Caco-2 (cell line): Measurements from ENCODE around the gene CFAP97. TPM values are rescaled to one million over a fixed set of nuclear protein-coding genes. Genes with fewer than 3 reads are reported as not detected.
A peak's percentile ranks its signal among the peaks of the same experiment; 100 is the strongest.

ENCODE experiments used
- BruUV-seq: library from RNA; stranded (reverse); fragments of 400-500 nt; replicated peaks from 2 replicates; lab custom pipeline; 2021; lab: Mats Ljungman, UMichigan
- CTCF ChIA-PET: fragments of 300-600 bp; sonication (Branson Sonifier 250); formaldehyde crosslinking; loops from one replicate; lab custom pipeline; 2022; ENCODE audit warnings: antibody characterized with exemption; lab: Charles Lee
- POLR2A ChIA-PET: fragments of 300-600 bp; sonication (Branson Sonifier 250); formaldehyde crosslinking; loops from one replicate; lab custom pipeline; 2022; ENCODE audit warnings: antibody characterized with exemption; lab: Charles Lee
- DNase-seq, 2 experiments: peaks; one replicate each; pipeline versions ENCODE4 v3.0.0 to v3.0.0-alpha.2; 2020 to 2022
- H3K27me3 ChIP-seq: replicated peaks from 2 replicates; pipeline ENCODE4 v1.6.0; 2011; ENCODE audit warnings: low read length; ENCODE audit not compliant: control insufficient read depth, insufficient read depth
- H3K36me3 ChIP-seq: 2 replicates; pipeline ENCODE4 v1.5.1; 2011; ENCODE audit warnings: low read length; ENCODE audit not compliant: control insufficient read depth, insufficient read depth
- H3K4me1 ChIP-seq: fragments of 250-450 bp; sonication (Bioruptor Pico); 2 replicates; pipeline ENCODE4 v1.5.1; 2020; ENCODE audit warnings: mild to moderate bottlenecking
- H3K4me3 ChIP-seq: 2 replicates; pipeline ENCODE4 v1.5.1; 2011; ENCODE audit warnings: low read depth, mild to moderate bottlenecking, control low read depth, low read length
- H3K9me3 ChIP-seq: fragments of 250-450 bp; sonication (Bioruptor Pico); 2 replicates; pipeline ENCODE4 v1.5.1; 2020; ENCODE audit warnings: mild to moderate bottlenecking, moderate library complexity
- H3K27ac Mint-ChIP-seq: one replicate; pipeline ENCODE4 v1.8.0; 2022; ENCODE audit warnings: mixed read lengths; ENCODE audit not compliant: unreplicated experiment
- H3K27me3 Mint-ChIP-seq: one replicate; pipeline ENCODE4 v1.8.0; 2022; ENCODE audit warnings: mixed read lengths; ENCODE audit not compliant: insufficient read depth, unreplicated experiment
- H3K36me3 Mint-ChIP-seq: one replicate; pipeline ENCODE4 v1.8.0; 2022; ENCODE audit warnings: mild to moderate bottlenecking, mixed read lengths; ENCODE audit not compliant: insufficient read depth, unreplicated experiment
- H3K4me1 Mint-ChIP-seq: one replicate; pipeline ENCODE4 v1.8.0; 2022; ENCODE audit warnings: low read depth, mixed read lengths; ENCODE audit not compliant: unreplicated experiment
- H3K4me3 Mint-ChIP-seq: one replicate; pipeline ENCODE4 v1.8.0; 2022; ENCODE audit warnings: mild to moderate bottlenecking, moderate library complexity, mixed read lengths; ENCODE audit not compliant: unreplicated experiment
- H3K9me3 Mint-ChIP-seq: one replicate; pipeline ENCODE4 v1.8.0; 2022; ENCODE audit warnings: mixed read lengths; ENCODE audit not compliant: unreplicated experiment
- CTCF ChIP-seq, 2 experiments: fragments of 200-600 bp in 1 of 2; IDR thresholded peaks; 1 replicate in 1 of 2; 2 replicates in 1 of 2; pipeline versions ENCODE4 v1.5.1 to v1.8.0; 2011 to 2022; ENCODE audit warnings: antibody characterized with exemption in 1 of 2, control low read depth in 1 of 2, inconsistent platforms in 1 of 2, low read depth in 1 of 2, low read length in 1 of 2, mild to moderate bottlenecking in 1 of 2, moderate library complexity in 1 of 2; ENCODE audit not compliant: insufficient read depth in 1 of 2, severe bottlenecking in 1 of 2, unreplicated experiment in 1 of 2
- intact Hi-C: fragments of 100-400 bp; cut with micrococcal nuclease; formaldehyde crosslinking; loops from one replicate; pipeline ENCODE4 v1.10.0; 2022; ENCODE audit not compliant: unreplicated experiment
- total RNA-seq: library from RNA; stranded (reverse); gene quantifications from 2 replicates; pipeline ENCODE4 v1.2.3, GENCODE V29; 2022

The CFAP97 gene
- total RNA-seq, 1 experiment from 2014 or later: 20.3 TPM

GRCh38 chr4:185229021-185229818, 25.4 kb upstream of the CFAP97 start:
- no peak overlapping the region for H3K27ac Mint-ChIP-seq
- BruUV-seq: no TSS peak
- Histone ChIP-seq H3K9me3 (no peaks in the 10 kb centered on the region), H3K4me1 (no peaks in the 10 kb centered on the region), H3K4me3 (no peak overlapping the region), H3K27me3 (no peaks in the 10 kb centered on the region), H3K36me3 (no peaks in the 10 kb centered on the region)
- H3K27me3 Mint-ChIP-seq: no peaks in the 10 kb centered on the region
- no peaks in the 10 kb centered on the region for H3K36me3 Mint-ChIP-seq
- intact Hi-C loops: loop anchor here (5.0 kb wide), 1 partner anchor 38 kb away; no protein-coding TSS in a partner anchor
- no peaks in the 10 kb centered on the region for H3K9me3 Mint-ChIP-seq
- TF ChIP-seq CTCF (IDR thresholded peaks at IDR 0.05; ENCODE audit: insufficient read depth in 1 of 2, low read depth in 1 of 2, low read length in 1 of 2, severe bottlenecking in 1 of 2, unreplicated experiment in 1 of 2): no peak
- no peak overlapping the region for H3K4me3 Mint-ChIP-seq
- peaks cover 6% of the 10 kb centered on the region for H3K4me1 Mint-ChIP-seq
- CTCF ChIA-PET: no interaction called here
- no peak for DNase-seq
- POLR2A ChIA-PET: no interaction called here

GRCh38 chr4:185227713-185228278, 24.0 kb upstream of the CFAP97 start:
- no peaks in the 10 kb centered on the region for H3K27me3 Mint-ChIP-seq
- no peak overlapping the region for H3K4me3 ChIP-seq
- intact Hi-C loops: loop anchor here (1.0 to 5.0 kb wide), 2 partner anchors 40 to 78 kb away; no protein-coding TSS in a partner anchor
- H3K36me3 Mint-ChIP-seq: no peaks in the 10 kb centered on the region
- DNase-seq: no peak
- H3K27me3 ChIP-seq: no peaks in the 10 kb centered on the region
- no peaks in the 10 kb centered on the region for H3K9me3 ChIP-seq
- POLR2A ChIA-PET: interaction anchor here (0.7 kb wide), 1 partner anchor 19 kb away, joined by 3 read pairs; the partner anchor contains the start of gene SNX25
- peaks cover 6% of the 10 kb centered on the region for H3K4me1 Mint-ChIP-seq
- BruUV-seq: no TSS peak
- H3K4me1 ChIP-seq: no peaks in the 10 kb centered on the region
- H3K9me3 Mint-ChIP-seq: no peaks in the 10 kb centered on the region
- TF ChIP-seq CTCF (IDR thresholded peaks at IDR 0.05; ENCODE audit: insufficient read depth in 1 of 2, low read depth in 1 of 2, low read length in 1 of 2, severe bottlenecking in 1 of 2, unreplicated experiment in 1 of 2): no peak
- H3K27ac Mint-ChIP-seq: no peak overlapping the region
- H3K36me3 ChIP-seq: no peaks in the 10 kb centered on the region
- H3K4me3 Mint-ChIP-seq: no peak overlapping the region
- CTCF ChIA-PET: interaction anchor here (0.9 to 1.5 kb wide), 5 partner anchors 11 to 168 kb away, joined by 3 to 6 read pairs (median 5); partner anchors contain the start of genes ANKRD37 and LRP2BP

- peak in 1 of 2 experiments; percentile 39 for DNase-seq
- Histone ChIP-seq H3K27me3 (no peaks in the 10 kb centered on the region), H3K36me3 (no peaks in the 10 kb centered on the region), H3K4me1 (no peaks in the 10 kb centered on the region), H3K4me3 (no peak overlapping the region), H3K9me3 (no peaks in the 10 kb centered on the region)
- H3K9me3 Mint-ChIP-seq: no peaks in the 10 kb centered on the region
- ChIA-PET CTCF (interaction anchor here (0.9 to 1.5 kb wide), 5 partner anchors 10 to 169 kb away, joined by 3 to 6 read pairs (median 5); partner anchors contain the start of genes ANKRD37 and LRP2BP), POLR2A (interaction anchor here (0.7 kb wide), 1 partner anchor 18 kb away, joined by 3 read pairs; the partner anchor contains the start of gene SNX25)
- H3K4me1 Mint-ChIP-seq: peaks cover 2% of the 10 kb centered on the region
- H3K4me3 Mint-ChIP-seq: no peak overlapping the region
- H3K27ac Mint-ChIP-seq: no peak overlapping the region
- no peaks in the 10 kb centered on the region for H3K36me3 Mint-ChIP-seq
- H3K27me3 Mint-ChIP-seq: no peaks in the 10 kb centered on the region
- no TSS peak for BruUV-seq
- peak in 1 of 2 experiments; percentile 46 for TF ChIP-seq CTCF (IDR thresholded peaks at IDR 0.05; ENCODE audit: insufficient read depth in 1 of 2, low read depth in 1 of 2, low read length in 1 of 2, severe bottlenecking in 1 of 2, unreplicated experiment in 1 of 2)
- intact Hi-C loops: loop anchor here (1.0 to 5.0 kb wide), 2 partner anchors 40 to 78 kb away; no protein-coding TSS in a partner anchor
Observed at GRCh38 chr4:185227131-185227551, 23.3 kb upstream of the CFAP97 start.
